Measurements from ENCODE around the gene COL6A1. TPM values are rescaled to one million over a fixed set of nuclear protein-coding genes. Genes with fewer than 3 reads are reported as not detected.

Gene COL6A1
- total RNA-seq, 1 donor from 2014 or later = 12.6 TPM

GRCh38 chr21:45984584-45985095, 3.1 kb downstream of the COL6A1 start:
- no peaks in the 10 kb centered on the region for H3K36me3 ChIP-seq
- no peak overlapping the region for H2AFZ ChIP-seq (replicated peaks)
- no peak for DNase-seq (ENCODE audit: low spot score)
- Mint-ChIP-seq H3K36me3 (peaks cover 11% of the 10 kb centered on the region), H3K9me3 (no peaks in the 10 kb centered on the region), H3K4me3 (peak overlapping the region; percentile 16), H3K4me1 (peaks cover 2% of the 10 kb centered on the region), H3K27ac (no peak overlapping the region), H3K27me3 (ENCODE audit: insufficient read depth, low read depth) (peaks cover 3% of the 10 kb centered on the region)
- H3K27ac ChIP-seq = no peak overlapping the region
- TF ChIP-seq EZH2phosphoT487 (IDR thresholded peaks at IDR 0.05) (no peak), CTCF (IDR thresholded peaks at IDR 0.05) (no peak), EZH2 (IDR thresholded peaks at IDR 0.05) (no peak)
- no peaks in the 10 kb centered on the region for H3K4me1 ChIP-seq
- no peaks in the 10 kb centered on the region for H3K9me3 ChIP-seq (ENCODE audit: low read depth)
- H3K4me2 ChIP-seq = no peak overlapping the region
- H3K4me3 ChIP-seq = no peak overlapping the region
- peaks cover 24% of the 10 kb centered on the region for H3F3A ChIP-seq (ENCODE audit: low read depth)
- no peaks in the 10 kb centered on the region for H4K20me1 ChIP-seq (ENCODE audit: low read depth)
- H3K79me2 ChIP-seq (ENCODE audit: low read depth) = no peaks in the 10 kb centered on the region
- peaks cover 35% of the 10 kb centered on the region for H3K27me3 ChIP-seq
- H3K9ac ChIP-seq = no peak overlapping the region

GRCh38 chr21:45985471-45986315, 4.1 kb downstream of the COL6A1 start:
- Histone ChIP-seq H3K27ac (no peak overlapping the region), H3K36me3 (no peaks in the 10 kb centered on the region), H4K20me1 (ENCODE audit: low read depth) (no peaks in the 10 kb centered on the region), H3K4me3 (no peak overlapping the region), H2AFZ (replicated peaks) (no peak overlapping the region), H3K79me2 (ENCODE audit: low read depth) (no peaks in the 10 kb centered on the region), H3K9ac (no peak overlapping the region), H3K27me3 (peaks cover 25% of the 10 kb centered on the region), H3K9me3 (ENCODE audit: low read depth) (no peaks in the 10 kb centered on the region), H3K4me1 (no peaks in the 10 kb centered on the region), H3F3A (ENCODE audit: low read depth) (peaks cover 18% of the 10 kb centered on the region), H3K4me2 (no peak overlapping the region)
- Mint-ChIP-seq H3K27me3 (ENCODE audit: insufficient read depth, low read depth) (peaks cover 3% of the 10 kb centered on the region), H3K27ac (no peak overlapping the region), H3K36me3 (peaks cover 11% of the 10 kb centered on the region), H3K4me3 (no peak overlapping the region), H3K9me3 (no peaks in the 10 kb centered on the region), H3K4me1 (no peaks in the 10 kb centered on the region)
- no peak for DNase-seq (ENCODE audit: low spot score)
- TF ChIP-seq EZH2phosphoT487 (IDR thresholded peaks at IDR 0.05) (no peak), CTCF (IDR thresholded peaks at IDR 0.05) (no peak), EZH2 (IDR thresholded peaks at IDR 0.05) (no peak)

GRCh38 chr21:45986316-45987051, 4.9 kb downstream of the COL6A1 start:
- Mint-ChIP-seq H3K4me3 (no peak overlapping the region), H3K27ac (no peak overlapping the region), H3K9me3 (no peaks in the 10 kb centered on the region), H3K4me1 (no peaks in the 10 kb centered on the region), H3K27me3 (ENCODE audit: insufficient read depth, low read depth) (peaks cover 3% of the 10 kb centered on the region), H3K36me3 (peaks cover 11% of the 10 kb centered on the region)
- no peaks in the 10 kb centered on the region for H3K79me2 ChIP-seq (ENCODE audit: low read depth)
- TF ChIP-seq CTCF (IDR thresholded peaks at IDR 0.05) (no peak), EZH2phosphoT487 (IDR thresholded peaks at IDR 0.05) (no peak), EZH2 (IDR thresholded peaks at IDR 0.05) (no peak)
- no peaks in the 10 kb centered on the region for H3K36me3 ChIP-seq
- DNase-seq (ENCODE audit: low spot score) = no peak
- H3K4me3 ChIP-seq = no peak overlapping the region
- H3K27ac ChIP-seq = no peak overlapping the region
- no peak overlapping the region for H3K9ac ChIP-seq
- H4K20me1 ChIP-seq (ENCODE audit: low read depth) = no peaks in the 10 kb centered on the region
- H3K4me1 ChIP-seq = no peaks in the 10 kb centered on the region
- H3K9me3 ChIP-seq (ENCODE audit: low read depth) = no peaks in the 10 kb centered on the region
- H3K4me2 ChIP-seq = no peak overlapping the region
- H2AFZ ChIP-seq (replicated peaks) = no peak overlapping the region
- peaks cover 20% of the 10 kb centered on the region for H3K27me3 ChIP-seq
- H3F3A ChIP-seq (ENCODE audit: low read depth) = peaks cover 11% of the 10 kb centered on the region

Measured in neural progenitor cell (in vitro differentiated cells).